IMR-90 (cell line): Measurements from ENCODE around the gene ZNF211. TPM values are rescaled to one million over a fixed set of nuclear protein-coding genes. Genes with fewer than 3 reads are reported as not detected.
A peak's percentile ranks its signal among the peaks of the same experiment; 100 is the strongest.

Experiments
- ATAC-seq: fragments of 200-7000 bp; cut with Tn5 transposase; 2 replicates; pipeline ENCODE4 v1.9.1; 2020; ENCODE audit warnings: low read depth, mild to moderate bottlenecking, moderate library complexity
- BruUV-seq: library from RNA; stranded (reverse); fragments of 400-500 nt; replicated peaks from 2 replicates; lab custom pipeline; 2021; lab: Mats Ljungman, UMichigan
- CTCF ChIA-PET: fragments of 300-600 bp; formaldehyde crosslinking; extraction: SDS; loops from one replicate; lab custom pipeline; 2021; ENCODE audit warnings: antibody characterized with exemption; lab: Yijun Ruan, JAX
- POLR2A ChIA-PET: fragments of 300-600 bp; sonication (Branson Sonifier 250); formaldehyde crosslinking; loops from one replicate; lab custom pipeline; 2022; ENCODE audit warnings: antibody characterized with exemption; ENCODE audit not compliant: unreplicated experiment; lab: Charles Lee
- DNase-seq: peaks from one replicate; pipeline ENCODE4 v3.0.0; 2013
- H2AFZ ChIP-seq: replicated peaks from 2 replicates; pipeline ENCODE3; 2013; ENCODE audit warnings: low read length, mild to moderate bottlenecking; ENCODE audit not compliant: poor library complexity
- H2AK5ac ChIP-seq: 2 replicates; pipeline ENCODE4 v1.6.1; 2013; ENCODE audit warnings: low read depth, low read length, inconsistent platforms
- H2AK9ac ChIP-seq: replicated peaks from 2 replicates; pipeline ENCODE3; 2013; ENCODE audit warnings: mild to moderate bottlenecking, low read depth, low read length, moderate library complexity; ENCODE audit not compliant: poor library complexity
- H2BK120ac ChIP-seq: 2 replicates; pipeline ENCODE4 v1.6.1; 2013; ENCODE audit warnings: low read depth, low read length, inconsistent platforms
- H2BK15ac ChIP-seq: 3 replicates; pipeline ENCODE4 v1.6.1; 2013; ENCODE audit warnings: low read depth, low read length, inconsistent platforms
- H2BK20ac ChIP-seq: 2 replicates; pipeline ENCODE4 v1.6.1; 2013; ENCODE audit warnings: low read depth, mild to moderate bottlenecking, inconsistent platforms, low read length, moderate library complexity
- H2BK5ac ChIP-seq: 2 replicates; pipeline ENCODE4 v1.6.1; 2013; ENCODE audit warnings: mild to moderate bottlenecking, low read depth, low read length, inconsistent platforms; ENCODE audit not compliant: poor library complexity, severe bottlenecking
- H3K14ac ChIP-seq: replicated peaks from 2 replicates; pipeline ENCODE4 v1.6.1; 2013; ENCODE audit warnings: low read depth, low read length, inconsistent platforms
- H3K18ac ChIP-seq: 2 replicates; pipeline ENCODE4 v1.6.1; 2013; ENCODE audit warnings: low read depth, low read length, control low read depth
- H3K23ac ChIP-seq: 2 replicates; pipeline ENCODE4 v1.6.1; 2013; ENCODE audit warnings: low read depth, low read length, inconsistent platforms
- H3K27ac ChIP-seq: 2 replicates; pipeline ENCODE4 v1.5.1; 2013; ENCODE audit warnings: mild to moderate bottlenecking, control low read depth, low read length; ENCODE audit not compliant: insufficient read depth
- H3K27me3 ChIP-seq: 2 replicates; pipeline ENCODE4 v1.6.1; 2013; ENCODE audit warnings: low read length; ENCODE audit not compliant: control insufficient read depth, insufficient read depth
- H3K36me3 ChIP-seq: 2 replicates; pipeline ENCODE4 v1.6.1; 2013; ENCODE audit warnings: low read length, mixed read lengths; ENCODE audit not compliant: control insufficient read depth, insufficient read depth
- H3K4ac ChIP-seq: 2 replicates; pipeline ENCODE4 v1.6.1; 2013; ENCODE audit warnings: low read depth, low read length, inconsistent platforms
- H3K4me1 ChIP-seq: 2 replicates; pipeline ENCODE4 v1.6.1; 2013; ENCODE audit warnings: low read length, mixed read lengths; ENCODE audit not compliant: control insufficient read depth, insufficient read depth
- H3K4me2 ChIP-seq: 2 replicates; pipeline ENCODE4 v1.6.1; 2013; ENCODE audit warnings: low read depth, mild to moderate bottlenecking, control low read depth, low read length, moderate library complexity
- H3K4me3 ChIP-seq: 2 replicates; pipeline ENCODE4 v1.5.1; 2013; ENCODE audit warnings: low read depth, mild to moderate bottlenecking, control low read depth, low read length, moderate library complexity; ENCODE audit not compliant: insufficient read depth
- H3K56ac ChIP-seq: 2 replicates; pipeline ENCODE4 v1.6.1; 2013; ENCODE audit warnings: low read length, inconsistent platforms; ENCODE audit not compliant: insufficient read depth; ENCODE audit errors: extremely low read depth
- H3K79me1 ChIP-seq, 2 experiments: 2 replicates each; pipeline ENCODE4 v1.6.1; 2013; ENCODE audit warnings: low read length in 2 of 2, inconsistent platforms in 1 of 2, low read depth in 1 of 2
- H3K9ac ChIP-seq: 2 replicates; pipeline ENCODE4 v1.6.1; 2013; ENCODE audit warnings: low read depth, low read length, control low read depth
- H3K9me1 ChIP-seq: 2 replicates; pipeline ENCODE4 v1.6.1; 2013; ENCODE audit warnings: low read length, inconsistent platforms; ENCODE audit not compliant: insufficient read depth
- H3K9me3 ChIP-seq: 2 replicates; pipeline ENCODE4 v1.6.1; 2013; ENCODE audit warnings: low read length; ENCODE audit not compliant: control insufficient read depth, insufficient read depth
- H4K20me1 ChIP-seq: 2 replicates; pipeline ENCODE4 v1.6.1; 2013; ENCODE audit warnings: low read length, inconsistent platforms; ENCODE audit not compliant: insufficient read depth
- H4K5ac ChIP-seq: 2 replicates; pipeline ENCODE4 v1.6.1; 2013; ENCODE audit warnings: mild to moderate bottlenecking, low read depth, low read length, control low read depth
- H4K8ac ChIP-seq, 2 experiments: 2 replicates each; pipeline ENCODE4 v1.6.1; 2013; ENCODE audit warnings: low read depth in 2 of 2, low read length in 2 of 2, control low read depth in 1 of 2, inconsistent platforms in 1 of 2
- H4K91ac ChIP-seq: 2 replicates; pipeline ENCODE4 v1.6.1; 2013; ENCODE audit warnings: low read depth, low read length, inconsistent platforms; ENCODE audit not compliant: insufficient read depth
- CHD1 ChIP-seq: IDR thresholded peaks from 2 replicates; pipeline ENCODE4 v1.6.1; 2012; ENCODE audit warnings: low read depth, low read length, improper control_type of control experiment
- WGBS, 2 experiments: methylation state at CpG; one replicate each; pipeline versions ENCODE4 v1.1.5 to v1.1.7; 2013; ENCODE audit warnings: missing lambda C conversion rate in 2 of 2; ENCODE audit not compliant: insufficient read length in 1 of 2; ENCODE audit errors: extremely low coverage in 2 of 2; 5-methylcytosine and 5-hydroxymethylcytosine counted together
- dilution Hi-C: fragments of 300-500 bp; cut with HindIII; formaldehyde crosslinking; loops from one replicate; pipeline ENCODE4 v1.14.3; 2018; ENCODE audit warnings: low sequenced_read_pairs; ENCODE audit not compliant: unreplicated experiment
- in situ Hi-C: fragments of 300-500 bp; cut with MboI; formaldehyde crosslinking; loops from 3 replicates; pipeline ENCODE4 v1.14.3; 2019; ENCODE audit warnings: low sequenced_read_pairs, inconsistent platforms, mixed read lengths
- intact Hi-C: fragments of 100-400 bp; cut with micrococcal nuclease; formaldehyde crosslinking; loops from 2 replicates; pipeline ENCODE4 v1.10.0; 2022
- polyA plus RNA-seq, 3 experiments: library from polyadenylated mRNA; depleted of rRNA; stranded (reverse); fragments of >200 nt; gene quantifications; 2 replicates each; pipeline ENCODE4 v1.2.3, GENCODE V29; 2012; ENCODE audit warnings: low replicate concordance in 1 of 3
- total RNA-seq: library from RNA; depleted of rRNA; stranded (reverse); fragments of >200 nt; gene quantifications from 2 replicates; pipeline ENCODE4 v1.2.3, GENCODE V29; 2012

The ZNF211 gene
- total and polyA plus RNA-seq, 2 of the 4 experiments (the other 2 are of a cell fraction): 8.7 to 13.1 TPM

GRCh38 chr19:57599377-57599760 is 33.6 kb upstream of the ZNF211 start:
- Histone ChIP-seq H3K9ac (no peak overlapping the region), H3K4me1 (no peaks in the 10 kb centered on the region), H3K56ac (no peak overlapping the region), H3K4ac (no peak overlapping the region), H2BK15ac (no peak overlapping the region), H2AFZ (peak overlapping the region; percentile 98), H2BK5ac (no peak overlapping the region), H3K36me3 (peaks cover 2% of the 10 kb centered on the region; the same call in 1 of the 2 replicates), H4K5ac (peak overlapping the region; percentile 78), H2BK120ac (no peak overlapping the region), H4K20me1 (no peaks in the 10 kb centered on the region), H3K79me1 (peaks cover 17 to 23% of the 10 kb centered on the region in 2 experiments), H4K91ac (no peak overlapping the region), H3K27ac (no peak overlapping the region), H3K14ac (no peak overlapping the region), H2AK5ac (no peak overlapping the region), H3K18ac (no peak overlapping the region), H3K4me2 (peak overlapping the region; percentile 82), H3K4me3 (peak overlapping the region; percentile 75), H3K23ac (no peak overlapping the region), H3K9me1 (no peaks in the 10 kb centered on the region), H4K8ac (peak overlapping the region; percentile 40 to 79), H3K27me3 (no peaks in the 10 kb centered on the region), H2BK20ac (no peak overlapping the region), H3K9me3 (no peaks in the 10 kb centered on the region), H2AK9ac (no peak overlapping the region)
- CTCF ChIA-PET: no interaction called here
- whole genome bisulfite sequencing, 2 experiments: 100% methylated on average over 1 of the region's 8 CpGs; no CpG with 5 or more reads in 1 of the 2 experiments
- dilution Hi-C loops (no loop called here), in situ Hi-C loops (no loop called here), intact Hi-C loops (no loop called here)
- BruUV-seq: no TSS peak
- no peak; the same call in 1 of the 2 replicates for ATAC-seq
- no peak for TF ChIP-seq CHD1
- DNase-seq: no peak
- POLR2A ChIA-PET: no interaction called here
